H1 (cell line): Measurements from ENCODE around the gene EGLN3. TPM values are rescaled to one million over a fixed set of nuclear protein-coding genes. Genes with fewer than 3 reads are reported as not detected.

Experiments
- CTBP2 ChIP-seq: IDR thresholded peaks from 2 replicates; pipeline ENCODE4 v1.7.0; 2011; ENCODE audit warnings: borderline replicate concordance, mild to moderate bottlenecking, moderate library complexity, mixed read lengths, low read length; ENCODE audit not compliant: insufficient read depth, insufficient read length
- POLR2A ChIP-seq, 2 experiments: IDR thresholded peaks; 1 replicate in 1 of 2; 2 replicates in 1 of 2; pipeline ENCODE4 v1.6.1; 2011; ENCODE audit warnings: low read depth in 2 of 2, low read length in 2 of 2, mild to moderate bottlenecking in 2 of 2; ENCODE audit errors: control extremely low read depth in 1 of 2
- TAF7 ChIP-seq: optimal IDR thresholded peaks from 2 replicates; pipeline ENCODE3; 2011; ENCODE audit warnings: low read depth, mild to moderate bottlenecking, inconsistent platforms, low read length, moderate library complexity, borderline replicate concordance
- polyA plus RNA-seq, 7 experiments: library from polyadenylated mRNA; depleted of rRNA in 3 of 7; stranded (reverse) in 5 of 7; unstranded in 2 of 7; fragments of >200 nt in 5 of 7; fragments of 200-250 nt in 2 of 7; gene quantifications; 1 replicate in 5 of 7; 2 replicates in 1 of 7; 4 replicates in 1 of 7; pipeline versions ENCODE4 v1.2.1 to v1.2.3, GENCODE V29; 2011 to 2013; ENCODE audit warnings: missing spikeins in 2 of 7, mixed read lengths in 2 of 7
- total RNA-seq: library from RNA; stranded (reverse); fragmentation: NEBNext Ultra II Directional; extraction: Animal tissue kit (Norgen Biotek cat#: 25700); gene quantifications from 2 replicates; pipeline ENCODE4 v1.2.1, GENCODE V29; 2021

The EGLN3 gene
- total and polyA plus RNA-seq, 2 of the 8 experiments (the other 6 are each of a cell fraction or from before 2014, with no cell fraction given) = 10.6 to 27.3 TPM

GRCh38 chr14:33962016-33962415 lies 11.1 kb upstream of the EGLN3 start (continued):
- TF ChIP-seq CTBP2 (no peak), TAF7 (no peak), POLR2A (IDR thresholded peaks at IDR 0.05; ENCODE audit: control extremely low read depth in 1 of 2, low read depth in 2 of 2, low read length in 2 of 2) (no peak)
- TF ChIP-seq, all 59 proteins: peak for 0
